ENCODE measurements around the gene OSER1. TPM values are rescaled to one million over a fixed set of nuclear protein-coding genes. Genes with fewer than 3 reads are reported as not detected.

OSER1 gene
- total RNA-seq, 1 donor from 2014 or later = 51.8 TPM

DNA sequence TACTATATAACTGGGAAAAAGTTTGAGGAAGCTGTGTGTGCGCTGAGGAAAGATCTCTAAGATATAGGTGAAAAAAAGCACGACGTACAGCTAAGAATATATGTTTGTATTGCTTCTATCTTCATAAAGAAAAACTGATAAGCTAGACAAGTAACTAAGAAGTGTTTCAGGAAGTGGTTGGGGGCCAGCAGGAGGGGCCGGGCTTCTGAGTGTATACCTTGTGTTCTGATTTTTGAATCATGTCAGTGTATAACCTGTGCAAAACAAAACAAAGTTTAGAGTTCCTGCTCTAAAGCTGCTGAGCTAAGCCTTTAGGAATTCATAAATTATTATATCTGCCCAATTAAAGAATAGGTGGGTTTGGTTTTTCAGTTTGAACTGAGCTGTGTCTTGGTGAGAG is 7.9 kb upstream of the OSER1 start:
- no peaks in the 10 kb centered on the region for H3K9me3 Mint-ChIP-seq
- H3K4me3 Mint-ChIP-seq = no peak overlapping the region
- Histone ChIP-seq H2AFZ (replicated peaks) (no peak overlapping the region), H3K4me3 (no peak overlapping the region), H3K9ac (no peak overlapping the region), H3F3A (ENCODE audit: low read depth) (no peaks in the 10 kb centered on the region), H3K9me3 (ENCODE audit: low read depth) (no peaks in the 10 kb centered on the region), H3K79me2 (ENCODE audit: low read depth) (no peaks in the 10 kb centered on the region), H3K4me1 (peaks cover 6% of the 10 kb centered on the region), H3K4me2 (no peak overlapping the region), H3K27ac (no peak overlapping the region), H3K36me3 (no peaks in the 10 kb centered on the region), H3K27me3 (no peaks in the 10 kb centered on the region), H4K20me1 (ENCODE audit: low read depth) (no peaks in the 10 kb centered on the region)
- no peak for DNase-seq (ENCODE audit: low spot score)
- peaks cover 18% of the 10 kb centered on the region for H3K4me1 Mint-ChIP-seq
- H3K36me3 Mint-ChIP-seq = no peaks in the 10 kb centered on the region
- H3K27me3 Mint-ChIP-seq (ENCODE audit: insufficient read depth, low read depth) = peaks cover 3% of the 10 kb centered on the region
- TF ChIP-seq, protein P1, sequence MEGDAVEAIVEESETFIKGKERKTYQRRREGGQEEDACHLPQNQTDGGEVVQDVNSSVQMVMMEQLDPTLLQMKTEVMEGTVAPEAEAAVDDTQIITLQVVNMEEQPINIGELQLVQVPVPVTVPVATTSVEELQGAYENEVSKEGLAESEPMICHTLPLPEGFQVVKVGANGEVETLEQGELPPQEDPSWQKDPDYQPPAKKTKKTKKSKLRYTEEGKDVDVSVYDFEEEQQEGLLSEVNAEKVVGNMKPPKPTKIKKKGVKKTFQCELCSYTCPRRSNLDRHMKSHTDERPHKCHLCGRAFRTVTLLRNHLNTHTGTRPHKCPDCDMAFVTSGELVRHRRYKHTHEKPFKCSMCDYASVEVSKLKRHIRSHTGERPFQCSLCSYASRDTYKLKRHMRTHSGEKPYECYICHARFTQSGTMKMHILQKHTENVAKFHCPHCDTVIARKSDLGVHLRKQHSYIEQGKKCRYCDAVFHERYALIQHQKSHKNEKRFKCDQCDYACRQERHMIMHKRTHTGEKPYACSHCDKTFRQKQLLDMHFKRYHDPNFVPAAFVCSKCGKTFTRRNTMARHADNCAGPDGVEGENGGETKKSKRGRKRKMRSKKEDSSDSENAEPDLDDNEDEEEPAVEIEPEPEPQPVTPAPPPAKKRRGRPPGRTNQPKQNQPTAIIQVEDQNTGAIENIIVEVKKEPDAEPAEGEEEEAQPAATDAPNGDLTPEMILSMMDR (IDR thresholded peaks at IDR 0.05) = no peak
- TF ChIP-seq EZH2phosphoT487 (IDR thresholded peaks at IDR 0.05) (no peak), EZH2 (IDR thresholded peaks at IDR 0.05) (no peak)
- no peak overlapping the region for H3K27ac Mint-ChIP-seq

DNA sequence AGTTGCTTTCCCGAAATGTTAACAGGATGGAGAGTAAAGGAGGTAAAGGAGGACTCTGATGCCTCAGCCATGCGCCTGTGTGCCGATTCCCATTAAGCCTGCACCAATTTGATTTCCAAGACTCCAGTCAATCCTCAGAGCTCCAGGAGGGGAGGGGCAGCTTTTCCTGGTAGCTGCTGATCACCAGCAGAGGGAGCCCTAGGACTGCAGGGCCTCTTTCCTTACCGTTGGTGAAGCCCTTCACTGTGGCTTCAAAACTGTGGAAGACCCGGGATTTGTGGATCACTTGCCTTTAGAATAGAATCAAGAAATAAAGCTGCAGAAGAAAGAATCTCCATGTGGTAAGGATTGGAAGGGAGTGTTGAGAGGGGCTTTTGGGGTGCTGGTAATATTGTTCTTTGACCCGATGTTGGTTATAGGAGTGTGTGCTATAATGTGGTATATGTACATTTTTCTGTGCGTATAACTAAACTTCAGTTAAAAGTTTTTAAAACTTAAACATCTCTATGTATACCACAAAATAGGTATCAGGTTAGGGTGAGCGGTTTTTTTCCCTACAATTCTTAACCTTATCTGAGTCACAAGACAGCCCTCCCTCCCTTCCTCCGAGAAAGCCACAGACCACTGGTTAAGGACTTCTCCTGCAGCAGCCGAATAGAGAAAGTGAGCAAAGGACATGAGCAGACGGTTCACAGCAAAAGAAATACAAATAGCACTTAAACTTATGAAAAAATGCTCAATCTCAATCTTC is 6.9 kb upstream of the OSER1 start:
- H3K4me3 ChIP-seq = no peak overlapping the region
- Mint-ChIP-seq H3K27ac (peak overlapping the region; percentile 87), H3K4me1 (peaks cover 15% of the 10 kb centered on the region), H3K36me3 (no peaks in the 10 kb centered on the region), H3K9me3 (no peaks in the 10 kb centered on the region), H3K4me3 (no peak overlapping the region), H3K27me3 (ENCODE audit: insufficient read depth, low read depth) (peaks cover 3% of the 10 kb centered on the region)
- peak; percentile 86 for DNase-seq (ENCODE audit: low spot score)
- no peaks in the 10 kb centered on the region for H3K27me3 ChIP-seq
- no peaks in the 10 kb centered on the region for H3K36me3 ChIP-seq
- no peaks in the 10 kb centered on the region for H3K79me2 ChIP-seq (ENCODE audit: low read depth)
- no peak overlapping the region for H2AFZ ChIP-seq (replicated peaks)
- no peak overlapping the region for H3K9ac ChIP-seq
- no peaks in the 10 kb centered on the region for H3K9me3 ChIP-seq (ENCODE audit: low read depth)
- TF ChIP-seq EZH2 (IDR thresholded peaks at IDR 0.05) (no peak), EZH2phosphoT487 (IDR thresholded peaks at IDR 0.05) (no peak)
- TF ChIP-seq, protein P1 (IDR thresholded peaks at IDR 0.05) = peak; percentile 88
- H3F3A ChIP-seq (ENCODE audit: low read depth) = no peaks in the 10 kb centered on the region
- no peak overlapping the region for H3K4me2 ChIP-seq
- no peak overlapping the region for H3K27ac ChIP-seq
- H3K4me1 ChIP-seq = no peaks in the 10 kb centered on the region
- no peaks in the 10 kb centered on the region for H4K20me1 ChIP-seq (ENCODE audit: low read depth)

DNA sequence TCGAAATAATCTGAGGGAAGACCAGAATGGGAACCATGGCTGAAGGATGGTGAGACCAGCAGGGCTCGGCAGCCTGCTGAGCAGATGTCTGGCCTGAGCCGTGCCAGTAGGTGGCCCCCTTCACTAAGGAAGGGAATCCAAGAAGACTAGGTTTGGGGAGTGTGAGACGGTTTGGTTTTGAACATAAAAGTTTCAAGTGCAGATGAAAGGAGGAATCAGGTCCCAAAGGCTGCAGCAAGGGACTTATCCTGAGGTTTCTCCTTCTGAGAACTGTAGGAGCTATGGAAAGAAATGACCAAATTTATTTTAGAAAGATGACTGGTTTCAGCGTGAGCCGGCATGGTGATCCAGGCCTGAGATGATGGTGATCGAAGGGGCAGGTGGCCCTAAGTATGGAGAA is 4.6 kb upstream of the OSER1 start:
- Mint-ChIP-seq H3K27me3 (ENCODE audit: insufficient read depth, low read depth) (peaks cover 3% of the 10 kb centered on the region), H3K27ac (no peak overlapping the region), H3K9me3 (no peaks in the 10 kb centered on the region), H3K4me3 (no peak overlapping the region), H3K4me1 (peaks cover 29% of the 10 kb centered on the region), H3K36me3 (no peaks in the 10 kb centered on the region)
- Histone ChIP-seq H3K27ac (no peak overlapping the region), H3K4me3 (no peak overlapping the region), H3K4me2 (no peak overlapping the region), H3K79me2 (ENCODE audit: low read depth) (peaks cover 16% of the 10 kb centered on the region), H3K9me3 (ENCODE audit: low read depth) (no peaks in the 10 kb centered on the region), H4K20me1 (ENCODE audit: low read depth) (peaks cover 4% of the 10 kb centered on the region), H3K9ac (no peak overlapping the region), H3K36me3 (no peaks in the 10 kb centered on the region), H2AFZ (replicated peaks) (no peak overlapping the region), H3F3A (ENCODE audit: low read depth) (peaks cover 13% of the 10 kb centered on the region), H3K27me3 (no peaks in the 10 kb centered on the region), H3K4me1 (no peaks in the 10 kb centered on the region)
- TF ChIP-seq EZH2 (IDR thresholded peaks at IDR 0.05) (no peak), EZH2phosphoT487 (IDR thresholded peaks at IDR 0.05) (no peak)
- TF ChIP-seq, protein P1 (IDR thresholded peaks at IDR 0.05) = peak; percentile 78
- peak; percentile 75 for DNase-seq (ENCODE audit: low spot score)

Measured in neural progenitor cell (in vitro differentiated cells).